SK-N-MC (cell line): Measurements from ENCODE around the gene TTC38.

Source experiments
- EZH2 ChIP-seq: fragments of 200-600 bp; sonication (generic); IDR thresholded peaks from one replicate; pipeline ENCODE4 v1.6.1; 2017; ENCODE audit warnings: antibody characterized with exemption
- POLR2AphosphoS5 ChIP-seq: IDR thresholded peaks from 2 replicates; pipeline ENCODE4 v1.6.1; 2012; ENCODE audit warnings: mild to moderate bottlenecking, low read depth, low read length, borderline replicate concordance

- TF ChIP-seq POLR2AphosphoS5 (no peak), EZH2 (no peak)
Measured at GRCh38 chr22:46263216-46263590, 4.6 kb upstream of the TTC38 start, which contains the start of gene PKDREJ.
